HG03103 (cell line): ENCODE data around the gene AP5S1.
A peak's percentile ranks its signal among the peaks of the same experiment; 100 is the strongest.
"Not testable (repeated sequence)": the region's sequence is repeated elsewhere in the genome, so short reads cannot be mapped to it uniquely, and the experiment has no call there.

Source experiments
- ATAC-seq: cut with Tn5 transposase; IDR thresholded peaks from one replicate; pipeline ENCODE4 v1.9.1; 2021; ENCODE audit warnings: low read depth; ENCODE audit not compliant: unreplicated experiment

AP5S1 gene

DNA sequence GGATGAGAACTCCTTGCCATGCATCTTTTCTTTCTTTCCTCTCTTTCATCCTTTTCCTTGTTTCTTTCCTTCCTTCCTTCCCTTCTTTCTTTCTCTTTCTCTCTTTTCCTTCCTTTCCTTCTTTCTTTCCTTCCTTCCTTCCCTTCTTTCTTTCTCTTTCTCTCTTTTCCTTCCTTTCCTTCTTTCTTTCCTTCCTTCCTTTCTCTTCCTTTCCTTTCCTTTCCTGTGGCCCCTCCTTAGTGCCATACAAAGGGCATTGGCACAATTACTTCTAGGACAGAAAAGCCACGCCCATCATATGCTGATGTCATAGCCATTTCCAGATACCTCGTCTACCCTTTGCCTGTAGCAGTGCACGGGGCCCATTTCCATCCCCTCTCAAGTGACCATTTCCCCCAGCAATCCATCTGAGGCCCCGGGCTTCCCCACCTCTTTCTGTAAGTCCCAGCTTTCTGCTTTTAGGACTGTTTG, 31.6 kb upstream of the AP5S1 start:
- no peak for ATAC-seq

DNA sequence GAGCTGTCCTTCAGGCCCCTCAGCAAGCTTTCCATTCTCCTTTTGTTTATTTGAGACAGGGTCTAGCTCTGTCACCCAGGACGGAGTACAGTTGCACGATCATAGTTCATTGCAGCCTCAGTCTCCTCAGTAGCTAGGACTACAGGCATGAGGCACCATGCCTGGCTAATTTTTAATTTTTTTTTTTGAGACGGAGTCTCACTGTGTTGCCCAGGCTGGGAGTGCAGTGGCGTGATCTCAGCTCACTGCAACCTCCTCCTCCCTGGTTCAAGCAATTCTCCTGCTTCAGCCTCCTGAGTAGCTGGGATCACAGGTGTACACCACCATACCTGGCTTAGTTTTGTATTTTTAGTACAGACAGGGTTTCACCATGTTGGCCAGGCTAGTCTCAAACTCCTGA, 31.1 kb upstream of the AP5S1 start:
- ATAC-seq: not testable (repeated sequence)

DNA sequence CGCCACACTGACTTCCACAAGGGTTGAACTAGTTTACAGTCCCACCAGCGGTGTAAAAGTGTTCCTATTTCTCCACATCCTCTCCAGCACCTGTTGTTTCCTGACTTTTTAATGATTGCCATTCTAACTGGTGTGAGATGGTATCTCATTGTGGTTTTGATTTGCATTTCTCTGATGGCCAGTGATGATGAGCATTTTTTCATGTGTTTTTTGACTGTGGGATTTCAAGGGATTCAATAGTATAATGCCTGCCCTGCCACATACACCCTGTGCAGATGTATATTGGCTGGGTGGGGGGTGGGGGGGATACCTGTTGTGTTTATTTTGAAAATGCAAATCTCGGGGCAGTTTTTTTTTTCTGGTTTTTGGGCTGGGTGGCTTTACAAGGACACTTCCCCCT, 26.2 kb upstream of the AP5S1 start:
- not testable (repeated sequence) for ATAC-seq

DNA sequence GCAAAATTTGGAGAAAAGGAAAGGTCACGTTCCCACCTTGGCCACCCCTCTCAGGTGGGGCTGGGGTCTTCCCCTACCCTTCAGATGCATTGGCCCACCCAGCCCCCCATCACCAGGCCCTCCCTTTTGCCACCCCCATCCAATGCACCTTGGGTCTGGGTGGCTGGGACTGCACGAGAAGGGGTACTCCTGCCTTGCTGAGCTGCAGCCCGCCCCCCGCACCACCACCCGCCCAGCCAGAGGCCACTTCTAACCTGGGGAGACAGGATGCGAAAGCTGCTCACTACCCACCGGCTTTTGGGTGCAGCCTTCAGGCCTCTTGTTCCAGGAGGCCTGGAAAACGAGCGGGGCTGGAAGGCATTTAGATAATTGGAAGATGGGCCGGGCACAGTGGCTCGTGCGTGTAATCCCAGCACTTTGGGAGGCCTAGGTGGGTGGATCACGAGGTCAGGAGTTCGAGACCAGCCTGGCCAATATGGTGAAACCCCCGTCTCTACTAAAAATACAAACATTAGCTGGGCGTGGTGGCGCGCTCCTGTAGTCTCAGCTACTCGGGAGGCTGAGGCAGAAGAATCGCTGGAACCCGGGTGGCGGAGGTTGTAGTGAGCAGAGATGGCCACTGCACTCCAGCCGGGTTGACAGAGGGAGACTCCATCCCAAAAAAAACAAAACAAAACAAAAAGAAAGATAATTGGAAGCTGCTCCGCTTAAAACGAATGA, 25.5 kb upstream of the AP5S1 start:
- ATAC-seq: no peak

DNA sequence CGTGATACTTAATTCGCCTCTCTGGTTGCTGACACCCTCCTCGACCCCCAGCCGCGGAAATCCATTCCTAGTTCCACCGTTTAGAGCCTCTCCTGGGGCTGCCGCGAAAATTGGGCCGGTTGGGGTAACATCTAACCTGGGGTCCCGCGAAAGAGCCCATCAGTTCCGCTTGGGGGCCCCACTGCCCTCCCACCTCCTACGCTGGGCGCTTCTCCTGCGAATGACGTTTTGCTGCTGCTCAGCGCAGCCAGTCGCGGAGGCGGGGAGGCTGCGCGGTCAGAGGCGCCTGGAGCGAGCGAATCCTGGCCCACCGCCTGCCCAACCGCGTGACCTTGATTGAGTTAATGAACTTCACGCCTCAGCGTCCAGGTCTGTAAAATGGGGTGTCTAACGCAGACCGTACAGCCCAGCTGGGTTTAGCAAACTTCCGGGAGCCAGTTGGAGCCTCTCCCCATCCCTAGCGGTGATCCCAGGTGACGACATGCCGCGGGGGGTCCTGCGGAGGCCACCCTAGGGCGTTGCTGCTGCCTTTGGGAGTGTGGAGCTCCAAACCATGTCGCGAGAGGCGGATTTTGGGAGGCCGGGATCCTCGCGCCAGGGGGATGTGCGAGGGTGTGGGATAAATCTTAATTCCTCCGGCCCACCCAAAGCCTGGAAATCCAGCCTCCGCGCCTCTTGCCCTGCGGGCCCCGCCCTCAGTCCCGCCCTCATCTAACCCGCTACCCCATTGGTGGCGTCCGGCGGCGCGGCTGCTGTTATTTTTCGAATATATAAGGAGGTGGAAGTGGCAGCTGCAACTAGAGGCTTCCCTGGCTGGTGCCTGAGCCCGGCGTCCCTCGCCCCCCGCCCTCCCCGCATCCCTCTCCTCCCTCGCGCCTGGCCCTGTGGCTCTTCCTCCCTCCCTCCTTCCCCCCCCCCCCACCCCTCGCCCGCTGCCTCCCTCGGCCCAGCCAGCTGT, 24.6 kb upstream of the AP5S1 start, which contains the start of gene CDC25B:
Gene CDC25B (plus strand): TSS at position 800 of the 958 bp plus-strand sequence. CDS start 222 bp downstream, outside the sequence.
- peak; percentile 46 for ATAC-seq

DNA sequence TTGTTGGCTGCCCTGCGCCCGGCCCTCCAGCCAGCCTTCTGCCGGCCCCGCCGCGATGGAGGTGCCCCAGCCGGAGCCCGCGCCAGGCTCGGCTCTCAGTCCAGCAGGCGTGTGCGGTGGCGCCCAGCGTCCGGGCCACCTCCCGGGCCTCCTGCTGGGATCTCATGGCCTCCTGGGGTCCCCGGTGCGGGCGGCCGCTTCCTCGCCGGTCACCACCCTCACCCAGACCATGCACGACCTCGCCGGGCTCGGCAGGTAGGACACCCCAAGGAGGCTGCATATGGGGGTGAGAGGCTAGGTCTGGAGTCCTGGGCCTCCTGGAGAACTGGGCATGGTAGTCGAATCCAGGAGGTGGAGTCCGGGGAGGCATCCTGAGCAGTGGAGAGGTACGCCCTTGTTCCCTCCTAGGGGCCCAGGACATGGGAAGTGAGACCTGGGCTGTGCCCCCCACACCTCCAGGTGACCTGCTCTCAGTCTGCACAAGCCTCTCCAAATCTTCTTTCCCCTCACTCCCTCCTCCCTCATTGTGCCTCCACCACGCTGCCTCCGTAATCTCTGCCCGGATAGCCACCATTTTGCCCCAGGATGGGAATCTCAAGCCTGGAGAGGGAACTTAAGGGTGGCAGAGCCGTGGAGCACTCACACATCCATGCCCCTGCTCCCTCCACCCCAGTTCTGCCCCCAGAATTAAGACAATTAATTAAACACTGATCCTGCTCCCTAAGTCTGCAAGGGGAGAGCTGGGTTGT, 23.7 kb upstream of the AP5S1 start:
- ATAC-seq: peak; percentile 3

DNA sequence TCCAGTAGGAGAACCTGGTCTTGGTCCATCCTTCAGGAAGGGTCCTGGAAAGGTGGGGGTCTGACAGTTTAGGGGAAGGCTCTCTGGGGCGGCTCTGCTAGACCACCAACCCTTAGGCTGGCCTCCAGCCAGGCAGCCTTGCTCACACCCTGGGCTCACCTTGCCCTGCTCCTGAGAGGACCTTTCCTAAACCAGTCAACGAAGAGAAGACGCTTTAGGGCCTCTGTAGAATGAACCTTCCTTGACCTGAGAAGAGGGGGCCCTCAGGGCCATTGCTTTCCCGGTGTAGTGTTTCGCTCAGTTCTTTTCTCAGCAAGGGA, 23.2 kb upstream of the AP5S1 start:
- ATAC-seq: no peak

DNA sequence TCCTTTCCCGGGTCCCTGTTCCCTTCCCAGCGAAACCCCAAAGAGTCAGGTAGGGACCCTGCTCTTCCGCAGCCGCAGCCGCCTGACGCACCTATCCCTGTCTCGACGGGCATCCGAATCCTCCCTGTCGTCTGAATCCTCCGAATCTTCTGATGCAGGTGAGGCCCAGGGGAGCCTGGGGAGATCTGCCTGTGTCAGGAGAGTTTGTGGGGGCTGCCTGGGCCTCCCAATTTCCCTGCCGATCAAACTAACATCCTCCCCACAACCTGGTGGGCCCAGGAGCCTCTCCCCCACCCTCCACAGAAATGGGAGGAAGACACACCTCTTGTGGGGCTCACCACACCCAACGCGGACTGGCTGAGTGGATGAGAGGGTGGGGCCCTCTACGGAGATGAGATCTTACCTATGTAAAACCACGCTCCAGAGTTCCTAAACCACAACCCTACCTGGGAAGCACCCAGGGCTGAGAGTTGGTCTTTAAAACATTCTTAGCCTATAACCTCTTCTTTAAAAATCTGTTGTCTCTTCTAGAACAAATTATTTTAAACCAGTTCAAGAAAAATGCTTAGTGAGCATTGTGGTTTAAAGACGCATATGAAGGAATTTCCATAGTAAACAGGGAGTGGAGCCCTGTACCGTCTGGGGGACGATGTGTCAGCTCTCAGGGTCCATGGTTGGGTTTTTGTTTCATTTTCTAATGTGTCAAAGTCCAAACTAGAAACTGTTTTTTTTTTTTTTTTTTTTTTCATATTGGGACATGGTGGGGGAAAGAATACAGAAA, 22.6 kb upstream of the AP5S1 start:
- ATAC-seq: no peak

DNA sequence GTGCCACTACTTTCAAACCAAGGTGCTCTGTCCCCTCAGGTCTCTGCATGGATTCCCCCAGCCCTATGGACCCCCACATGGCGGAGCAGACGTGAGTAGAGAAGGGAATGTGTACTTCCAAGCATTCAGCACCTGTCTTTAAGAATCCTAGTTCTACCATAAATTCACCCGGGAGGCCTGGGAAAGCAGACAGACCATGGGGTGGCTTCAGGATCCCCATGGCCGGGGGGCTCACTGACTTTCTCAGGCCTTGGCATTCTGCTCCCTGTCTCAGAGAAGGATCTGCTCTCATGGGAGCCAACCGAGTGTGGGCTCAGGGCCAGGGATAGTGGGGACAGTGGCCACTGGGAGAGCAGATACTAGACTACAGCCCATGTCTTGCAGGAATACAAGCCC, 22.0 kb upstream of the AP5S1 start:
- ATAC-seq: no peak

DNA sequence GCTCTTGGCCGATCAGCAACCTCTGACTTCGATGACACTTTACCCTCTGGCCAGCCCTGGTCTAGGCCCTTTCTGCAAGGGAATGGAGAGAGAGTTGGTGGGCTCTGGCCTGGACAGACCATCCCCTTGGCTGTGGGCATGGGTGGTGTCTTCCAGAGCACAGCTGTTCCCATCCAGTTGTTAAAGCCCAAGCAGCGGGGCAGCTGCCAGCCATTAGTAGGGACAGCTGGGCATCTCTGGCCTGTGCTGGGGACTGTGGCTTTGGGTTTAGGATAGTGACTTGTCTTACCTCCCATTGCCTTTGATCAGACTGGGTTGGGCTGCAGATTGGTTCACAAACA, 21.5 kb upstream of the AP5S1 start:
- ATAC-seq: no peak

DNA sequence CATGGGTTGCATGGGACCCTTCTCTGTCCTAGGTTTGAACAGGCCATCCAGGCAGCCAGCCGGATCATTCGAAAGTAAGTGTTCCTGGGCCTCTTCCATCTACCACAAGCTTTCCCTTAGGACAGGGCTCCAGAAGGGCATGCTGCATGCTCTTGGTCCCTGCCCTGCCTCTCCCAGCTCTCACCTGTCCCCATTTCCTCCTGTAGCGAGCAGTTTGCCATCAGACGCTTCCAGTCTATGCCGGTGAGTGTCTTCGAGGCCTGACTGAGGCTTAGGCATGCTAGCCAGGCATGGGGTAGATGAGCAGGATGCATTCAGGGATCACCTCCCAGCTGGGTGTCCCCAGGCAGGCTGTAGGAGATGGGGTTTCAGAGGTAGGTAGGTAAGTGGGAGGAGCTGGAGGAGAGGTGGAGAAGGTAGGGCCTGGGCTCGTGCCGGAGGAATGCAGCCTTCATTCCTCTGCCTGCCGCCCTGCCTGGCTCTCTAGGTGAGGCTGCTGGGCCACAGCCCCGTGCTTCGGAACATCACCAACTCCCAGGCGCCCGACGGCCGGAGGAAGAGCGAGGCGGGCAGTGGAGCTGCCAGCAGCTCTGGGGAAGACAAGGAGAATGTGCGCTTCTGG, 20.0 kb upstream of the AP5S1 start:
- ATAC-seq: no peak

DNA sequence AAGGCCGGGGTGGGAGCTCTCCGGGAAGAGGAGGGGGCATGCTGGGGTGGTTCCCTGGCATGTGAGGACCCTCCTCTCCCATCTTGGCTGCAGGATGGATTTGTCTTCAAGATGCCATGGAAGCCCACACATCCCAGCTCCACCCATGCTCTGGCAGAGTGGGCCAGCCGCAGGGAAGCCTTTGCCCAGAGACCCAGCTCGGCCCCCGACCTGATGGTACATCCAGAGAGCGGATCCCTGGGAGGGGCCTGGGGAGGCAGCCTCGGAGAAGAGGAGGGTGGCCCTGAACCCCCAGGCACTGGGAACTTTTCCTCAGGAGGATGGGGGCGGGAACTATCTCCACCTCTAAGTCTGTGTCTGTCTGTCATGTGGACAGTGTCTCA, 19.5 kb upstream of the AP5S1 start:
- no peak for ATAC-seq

DNA sequence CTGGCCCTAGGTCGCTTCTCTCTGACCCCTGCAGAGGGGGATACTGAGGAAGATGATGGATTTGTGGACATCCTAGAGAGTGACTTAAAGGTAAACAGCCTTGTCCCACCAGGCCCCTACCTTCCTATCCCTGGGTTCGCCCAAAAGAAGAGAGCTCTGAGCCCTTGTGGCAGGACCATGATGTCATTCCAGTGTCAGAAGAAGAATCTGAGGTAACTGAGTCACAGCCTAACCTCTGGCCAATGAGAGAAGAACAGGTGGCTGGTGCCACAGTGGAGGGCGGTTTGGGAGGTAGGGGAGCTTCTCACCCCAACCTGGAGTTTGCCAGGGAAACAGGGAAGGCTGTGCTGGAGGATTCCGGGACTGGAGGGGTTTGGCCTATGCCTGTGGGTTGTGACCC, 19.0 kb upstream of the AP5S1 start:
- ATAC-seq: no peak

DNA sequence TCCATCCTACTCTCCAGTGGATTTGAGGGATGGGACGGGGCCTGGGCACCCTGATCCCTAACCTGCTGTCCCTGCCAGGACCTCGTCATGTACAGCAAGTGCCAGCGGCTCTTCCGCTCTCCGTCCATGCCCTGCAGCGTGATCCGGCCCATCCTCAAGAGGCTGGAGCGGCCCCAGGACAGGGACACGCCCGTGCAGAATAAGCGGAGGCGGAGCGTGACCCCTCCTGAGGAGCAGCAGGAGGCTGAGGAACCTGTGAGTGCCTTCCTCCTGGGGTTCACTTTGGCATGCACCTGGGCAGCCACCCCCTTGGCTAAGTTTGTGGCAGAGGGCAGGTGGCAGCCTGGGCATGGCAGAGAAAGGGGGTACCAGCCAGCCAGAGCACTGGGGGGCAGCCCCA, 18.5 kb upstream of the AP5S1 start:
- ATAC-seq: no peak

DNA sequence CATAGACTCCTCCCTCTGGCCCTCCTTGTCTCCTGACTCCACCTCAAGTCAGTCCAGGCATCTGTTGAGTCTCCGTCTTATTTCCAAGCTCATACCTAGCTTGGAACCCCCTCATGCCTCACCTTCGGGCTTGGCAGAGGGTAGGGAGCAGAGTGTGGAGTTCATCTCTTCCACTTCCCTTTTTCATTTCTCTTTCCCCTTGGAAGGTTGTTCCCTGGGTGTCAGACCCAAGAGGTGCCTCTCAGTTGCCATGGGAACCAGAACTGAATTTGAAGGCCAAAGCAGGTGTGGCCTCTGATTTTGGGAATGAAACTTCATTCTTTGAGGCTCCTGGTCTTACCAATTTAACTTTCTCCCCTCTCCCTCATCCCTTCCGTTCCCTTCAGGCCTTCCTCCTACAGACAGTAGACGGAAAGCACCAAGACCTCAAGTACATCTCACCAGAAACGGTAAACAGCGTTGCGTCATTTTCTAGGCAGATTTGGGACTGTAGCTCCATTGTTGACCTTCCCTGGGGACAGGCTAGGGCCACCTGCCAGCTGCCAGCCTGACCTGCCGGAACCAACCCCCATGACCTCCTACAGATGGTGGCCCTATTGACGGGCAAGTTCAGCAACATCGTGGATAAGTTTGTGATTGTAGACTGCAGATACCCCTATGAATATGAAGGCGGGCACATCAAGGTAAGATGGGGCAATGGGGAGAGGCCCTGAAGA, 17.7 kb upstream of the AP5S1 start:
- no peak for ATAC-seq

DNA sequence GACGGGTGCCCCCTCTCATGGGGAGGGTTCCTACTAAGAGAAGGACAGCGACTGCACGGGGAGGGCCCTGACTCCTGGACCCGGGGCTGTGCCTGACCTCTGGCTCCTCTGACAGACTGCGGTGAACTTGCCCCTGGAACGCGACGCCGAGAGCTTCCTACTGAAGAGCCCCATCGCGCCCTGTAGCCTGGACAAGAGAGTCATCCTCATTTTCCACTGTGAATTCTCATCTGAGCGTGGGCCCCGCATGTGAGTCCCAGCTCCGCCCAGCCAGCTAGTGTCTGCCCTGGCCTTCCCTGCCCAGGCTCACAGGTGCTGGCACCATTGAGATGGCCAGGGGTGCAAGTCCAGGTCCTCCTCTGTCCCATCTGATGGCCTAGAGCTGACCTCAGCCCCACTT, 17.1 kb upstream of the AP5S1 start:
- ATAC-seq: no peak

DNA sequence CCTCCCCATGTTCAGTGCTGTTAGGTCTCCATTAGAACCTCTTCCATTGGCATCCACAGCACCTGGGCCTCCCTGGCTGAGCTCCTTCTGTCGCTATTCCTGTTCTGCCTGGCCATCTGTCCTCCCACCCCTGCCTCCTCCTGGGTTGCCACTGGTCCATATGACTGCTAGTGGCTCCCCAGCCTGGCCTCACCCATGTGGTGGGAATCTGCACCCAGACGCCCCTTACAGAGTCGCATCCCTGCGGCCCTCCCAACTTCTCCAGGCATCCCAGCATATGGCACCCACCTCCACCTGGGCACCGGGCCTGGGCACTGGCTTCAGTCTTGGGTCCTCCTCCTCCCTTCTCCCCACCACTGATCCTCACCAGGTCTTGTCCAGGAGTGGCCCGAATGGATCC, 16.5 kb upstream of the AP5S1 start:
- no peak for ATAC-seq

DNA sequence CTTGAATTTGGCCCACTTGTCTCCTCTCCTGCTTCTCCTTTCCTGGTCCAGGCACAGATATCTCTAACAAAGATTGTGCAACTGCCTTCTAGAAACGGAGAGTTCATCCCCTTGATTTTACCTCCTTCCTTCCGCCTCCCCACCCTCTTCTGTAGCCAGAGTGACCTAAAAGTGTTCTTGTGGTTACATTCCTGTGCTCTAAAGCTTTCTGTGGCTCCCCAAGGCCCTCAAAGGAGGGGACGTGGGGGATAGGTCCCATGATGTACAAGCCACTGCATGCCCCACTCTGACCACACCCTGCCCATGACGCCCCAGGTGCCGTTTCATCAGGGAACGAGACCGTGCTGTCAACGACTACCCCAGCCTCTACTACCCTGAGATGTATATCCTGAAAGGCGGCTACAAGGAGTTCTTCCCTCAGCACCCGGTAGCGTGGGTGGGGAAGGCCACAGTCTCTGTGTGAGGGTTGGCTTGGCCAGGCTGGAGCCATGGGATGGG, 16.0 kb upstream of the AP5S1 start:
- ATAC-seq: no peak

DNA sequence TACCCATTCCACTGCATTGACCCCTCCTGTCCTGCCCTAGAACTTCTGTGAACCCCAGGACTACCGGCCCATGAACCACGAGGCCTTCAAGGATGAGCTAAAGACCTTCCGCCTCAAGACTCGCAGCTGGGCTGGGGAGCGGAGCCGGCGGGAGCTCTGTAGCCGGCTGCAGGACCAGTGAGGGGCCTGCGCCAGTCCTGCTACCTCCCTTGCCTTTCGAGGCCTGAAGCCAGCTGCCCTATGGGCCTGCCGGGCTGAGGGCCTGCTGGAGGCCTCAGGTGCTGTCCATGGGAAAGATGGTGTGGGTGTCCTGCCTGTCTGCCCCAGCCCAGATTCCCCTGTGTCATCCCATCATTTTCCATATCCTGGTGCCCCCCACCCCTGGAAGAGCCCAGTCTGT, 15.6 kb upstream of the AP5S1 start:
- no peak for ATAC-seq
